A673 (cell line): ENCODE results near the gene MRPS11.

Experiments
- EZH2 ChIP-seq: fragments of 200-600 bp; sonication (generic); IDR thresholded peaks from 2 replicates; pipeline ENCODE4 v1.6.1; 2017; ENCODE audit warnings: borderline replicate concordance, low read depth, mild to moderate bottlenecking, mixed read lengths, antibody characterized with exemption, low read length; ENCODE audit not compliant: poor library complexity, severe bottlenecking
- TF ChIP-seq, protein P1 (sequence below): fragments of 300-800, 200-600 bp; sonication (generic); conservative IDR thresholded peaks from 2 replicates; pipeline ENCODE4 v1.5.1; 2017; ENCODE audit warnings: low read depth, mild to moderate bottlenecking, antibody characterized with exemption, low read length, moderate library complexity, mixed read lengths

DNA sequence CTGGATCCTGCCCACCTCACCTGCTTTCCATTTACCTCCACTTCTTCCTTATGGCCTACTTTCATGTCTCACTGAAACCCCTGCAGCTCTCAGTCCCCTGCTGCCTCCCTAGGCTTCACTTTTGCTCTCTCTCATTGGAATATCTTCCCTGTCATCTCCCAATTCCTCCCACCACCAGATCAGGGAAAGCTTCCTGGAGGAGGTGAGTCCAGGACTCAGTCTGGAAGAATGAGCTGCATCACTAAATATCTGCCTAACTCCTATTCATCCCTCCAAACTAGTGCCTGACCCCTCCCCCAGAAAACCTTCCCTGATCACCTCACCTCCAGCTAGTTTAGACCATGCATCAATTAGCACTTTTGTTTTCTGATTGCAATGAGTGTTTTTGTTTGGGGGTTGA, 37.5 kb upstream of the MRPS11 start:
- TF ChIP-seq EZH2: no peak
- TF ChIP-seq, protein P1, sequence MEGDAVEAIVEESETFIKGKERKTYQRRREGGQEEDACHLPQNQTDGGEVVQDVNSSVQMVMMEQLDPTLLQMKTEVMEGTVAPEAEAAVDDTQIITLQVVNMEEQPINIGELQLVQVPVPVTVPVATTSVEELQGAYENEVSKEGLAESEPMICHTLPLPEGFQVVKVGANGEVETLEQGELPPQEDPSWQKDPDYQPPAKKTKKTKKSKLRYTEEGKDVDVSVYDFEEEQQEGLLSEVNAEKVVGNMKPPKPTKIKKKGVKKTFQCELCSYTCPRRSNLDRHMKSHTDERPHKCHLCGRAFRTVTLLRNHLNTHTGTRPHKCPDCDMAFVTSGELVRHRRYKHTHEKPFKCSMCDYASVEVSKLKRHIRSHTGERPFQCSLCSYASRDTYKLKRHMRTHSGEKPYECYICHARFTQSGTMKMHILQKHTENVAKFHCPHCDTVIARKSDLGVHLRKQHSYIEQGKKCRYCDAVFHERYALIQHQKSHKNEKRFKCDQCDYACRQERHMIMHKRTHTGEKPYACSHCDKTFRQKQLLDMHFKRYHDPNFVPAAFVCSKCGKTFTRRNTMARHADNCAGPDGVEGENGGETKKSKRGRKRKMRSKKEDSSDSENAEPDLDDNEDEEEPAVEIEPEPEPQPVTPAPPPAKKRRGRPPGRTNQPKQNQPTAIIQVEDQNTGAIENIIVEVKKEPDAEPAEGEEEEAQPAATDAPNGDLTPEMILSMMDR: no peak
